ENCODE data around the gene GBF1. TPM values are rescaled to one million over a fixed set of nuclear protein-coding genes. Genes with fewer than 3 reads are reported as not detected.

GBF1 gene
- polyA plus RNA-seq, 1 donor from 2014 or later = 14.9 TPM

DNA sequence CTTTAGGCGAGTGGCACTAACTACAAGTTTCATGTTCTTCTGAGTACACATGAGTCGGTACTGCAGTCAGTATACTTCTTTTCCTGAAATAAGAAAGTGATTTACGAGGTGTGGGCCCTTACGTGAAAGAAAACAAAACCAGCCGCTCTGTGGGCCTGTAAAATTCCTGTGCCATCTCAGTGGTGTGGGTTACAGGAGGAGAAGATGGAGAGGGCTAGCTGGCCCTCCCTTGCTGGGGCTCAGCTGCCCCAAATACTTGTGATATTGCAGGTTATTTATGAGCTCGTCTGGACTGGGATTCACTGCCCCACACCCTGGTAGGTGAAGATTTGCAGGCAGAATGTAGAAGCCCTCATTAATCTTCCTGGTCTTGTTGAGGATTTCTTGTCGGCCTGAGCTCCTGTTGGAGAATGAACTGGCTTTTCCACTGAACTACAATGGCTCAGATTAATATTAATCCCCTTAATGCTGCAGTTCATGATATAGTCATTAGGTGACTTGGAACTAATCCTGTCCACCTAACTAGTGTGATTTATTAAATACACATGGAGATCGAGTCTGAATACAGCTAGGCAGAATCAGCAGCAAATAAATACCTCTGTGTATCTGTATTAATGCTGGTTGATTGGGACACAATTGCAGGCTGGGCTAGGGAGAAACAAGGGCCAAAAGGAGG lies 68.0 kb downstream of the GBF1 start:
- Histone ChIP-seq H3K4me3 (ENCODE audit: low read length) (no peak overlapping the region), H4K20me1 (ENCODE audit: insufficient read depth) (no peaks in the 10 kb centered on the region), H3F3A (ENCODE audit: insufficient read depth, low read length, poor library complexity, severe bottlenecking) (no peaks in the 10 kb centered on the region), H2AFZ (ENCODE audit: low read depth, low read length) (no peak overlapping the region), H3K79me2 (replicated peaks; ENCODE audit: insufficient read depth, low read length) (no peaks in the 10 kb centered on the region), H3K9ac (ENCODE audit: low read length) (no peak overlapping the region), H3K9me3 (ENCODE audit: low read length) (no peaks in the 10 kb centered on the region), H3K4me2 (ENCODE audit: low read length) (no peak overlapping the region), H3K9me2 (ENCODE audit: insufficient read depth, low read length) (no peaks in the 10 kb centered on the region), H3K27me3 (ENCODE audit: insufficient read depth, low read depth, low read length) (no peaks in the 10 kb centered on the region), H3K27ac (ENCODE audit: low read length) (no peak overlapping the region), H3K36me3 (ENCODE audit: insufficient read depth, low read length) (no peaks in the 10 kb centered on the region)
- TF ChIP-seq POLR2AphosphoS5 (IDR thresholded peaks at IDR 0.05) = no peak
- TF ChIP-seq SMC3 (conservative IDR thresholded peaks at IDR 0.05; ENCODE audit: poor library complexity) = no peak
- TF ChIP-seq RAD21 (conservative IDR thresholded peaks at IDR 0.05) = no peak
- TF ChIP-seq EZH2 (IDR thresholded peaks at IDR 0.05; ENCODE audit: borderline replicate concordance, insufficient read depth, low read length, poor library complexity, severe bottlenecking) = no peak
- TF ChIP-seq, protein P1, sequence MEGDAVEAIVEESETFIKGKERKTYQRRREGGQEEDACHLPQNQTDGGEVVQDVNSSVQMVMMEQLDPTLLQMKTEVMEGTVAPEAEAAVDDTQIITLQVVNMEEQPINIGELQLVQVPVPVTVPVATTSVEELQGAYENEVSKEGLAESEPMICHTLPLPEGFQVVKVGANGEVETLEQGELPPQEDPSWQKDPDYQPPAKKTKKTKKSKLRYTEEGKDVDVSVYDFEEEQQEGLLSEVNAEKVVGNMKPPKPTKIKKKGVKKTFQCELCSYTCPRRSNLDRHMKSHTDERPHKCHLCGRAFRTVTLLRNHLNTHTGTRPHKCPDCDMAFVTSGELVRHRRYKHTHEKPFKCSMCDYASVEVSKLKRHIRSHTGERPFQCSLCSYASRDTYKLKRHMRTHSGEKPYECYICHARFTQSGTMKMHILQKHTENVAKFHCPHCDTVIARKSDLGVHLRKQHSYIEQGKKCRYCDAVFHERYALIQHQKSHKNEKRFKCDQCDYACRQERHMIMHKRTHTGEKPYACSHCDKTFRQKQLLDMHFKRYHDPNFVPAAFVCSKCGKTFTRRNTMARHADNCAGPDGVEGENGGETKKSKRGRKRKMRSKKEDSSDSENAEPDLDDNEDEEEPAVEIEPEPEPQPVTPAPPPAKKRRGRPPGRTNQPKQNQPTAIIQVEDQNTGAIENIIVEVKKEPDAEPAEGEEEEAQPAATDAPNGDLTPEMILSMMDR (IDR thresholded peaks at IDR 0.05; ENCODE audit: poor library complexity, severe bottlenecking) = no peak
- no peak for TF ChIP-seq MXI1 (conservative IDR thresholded peaks at IDR 0.05; ENCODE audit: poor library complexity, severe bottlenecking)
- TF ChIP-seq TAF1 (IDR thresholded peaks at IDR 0.05; ENCODE audit: low read depth) = no peak
- TF ChIP-seq, protein P2, sequence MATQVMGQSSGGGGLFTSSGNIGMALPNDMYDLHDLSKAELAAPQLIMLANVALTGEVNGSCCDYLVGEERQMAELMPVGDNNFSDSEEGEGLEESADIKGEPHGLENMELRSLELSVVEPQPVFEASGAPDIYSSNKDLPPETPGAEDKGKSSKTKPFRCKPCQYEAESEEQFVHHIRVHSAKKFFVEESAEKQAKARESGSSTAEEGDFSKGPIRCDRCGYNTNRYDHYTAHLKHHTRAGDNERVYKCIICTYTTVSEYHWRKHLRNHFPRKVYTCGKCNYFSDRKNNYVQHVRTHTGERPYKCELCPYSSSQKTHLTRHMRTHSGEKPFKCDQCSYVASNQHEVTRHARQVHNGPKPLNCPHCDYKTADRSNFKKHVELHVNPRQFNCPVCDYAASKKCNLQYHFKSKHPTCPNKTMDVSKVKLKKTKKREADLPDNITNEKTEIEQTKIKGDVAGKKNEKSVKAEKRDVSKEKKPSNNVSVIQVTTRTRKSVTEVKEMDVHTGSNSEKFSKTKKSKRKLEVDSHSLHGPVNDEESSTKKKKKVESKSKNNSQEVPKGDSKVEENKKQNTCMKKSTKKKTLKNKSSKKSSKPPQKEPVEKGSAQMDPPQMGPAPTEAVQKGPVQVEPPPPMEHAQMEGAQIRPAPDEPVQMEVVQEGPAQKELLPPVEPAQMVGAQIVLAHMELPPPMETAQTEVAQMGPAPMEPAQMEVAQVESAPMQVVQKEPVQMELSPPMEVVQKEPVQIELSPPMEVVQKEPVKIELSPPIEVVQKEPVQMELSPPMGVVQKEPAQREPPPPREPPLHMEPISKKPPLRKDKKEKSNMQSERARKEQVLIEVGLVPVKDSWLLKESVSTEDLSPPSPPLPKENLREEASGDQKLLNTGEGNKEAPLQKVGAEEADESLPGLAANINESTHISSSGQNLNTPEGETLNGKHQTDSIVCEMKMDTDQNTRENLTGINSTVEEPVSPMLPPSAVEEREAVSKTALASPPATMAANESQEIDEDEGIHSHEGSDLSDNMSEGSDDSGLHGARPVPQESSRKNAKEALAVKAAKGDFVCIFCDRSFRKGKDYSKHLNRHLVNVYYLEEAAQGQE (IDR thresholded peaks at IDR 0.05; ENCODE audit: borderline replicate concordance) = no peak
- TF ChIP-seq EP300 (conservative IDR thresholded peaks at IDR 0.05; ENCODE audit: poor library complexity, severe bottlenecking) = no peak

DNA sequence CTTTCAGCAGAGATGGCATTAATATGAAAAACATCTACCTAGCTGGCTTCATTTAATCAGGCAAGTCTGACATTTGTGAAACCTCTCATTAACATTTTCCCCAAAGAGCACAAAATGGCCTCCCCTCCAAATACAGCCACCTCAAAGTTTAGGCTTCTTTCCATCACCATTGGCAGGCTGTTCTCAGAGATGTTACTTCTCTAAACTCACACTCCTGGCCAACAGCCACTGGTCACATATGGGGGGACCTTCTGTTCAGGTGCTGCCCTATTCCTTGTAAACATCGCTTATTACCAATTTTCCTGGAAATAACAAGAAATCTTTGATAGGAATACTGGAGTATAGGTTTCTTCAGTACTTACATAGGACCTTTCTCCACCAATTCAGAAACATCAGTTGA lies 69.5 kb downstream of the GBF1 start:
- H3F3A ChIP-seq (ENCODE audit: insufficient read depth, low read length, poor library complexity, severe bottlenecking) = no peaks in the 10 kb centered on the region
- H3K27ac ChIP-seq (ENCODE audit: low read length) = no peak overlapping the region
- no peak overlapping the region for H2AFZ ChIP-seq (ENCODE audit: low read depth, low read length)
- no peak for TF ChIP-seq RAD21 (conservative IDR thresholded peaks at IDR 0.05)
- no peak for TF ChIP-seq EP300 (conservative IDR thresholded peaks at IDR 0.05; ENCODE audit: poor library complexity, severe bottlenecking)
- no peak for TF ChIP-seq POLR2AphosphoS5 (IDR thresholded peaks at IDR 0.05)
- TF ChIP-seq EZH2 (IDR thresholded peaks at IDR 0.05; ENCODE audit: borderline replicate concordance, insufficient read depth, low read length, poor library complexity, severe bottlenecking) = no peak
- TF ChIP-seq, protein P2 (IDR thresholded peaks at IDR 0.05; ENCODE audit: borderline replicate concordance) = no peak
- no peak for TF ChIP-seq TAF1 (IDR thresholded peaks at IDR 0.05; ENCODE audit: low read depth)
- TF ChIP-seq MXI1 (conservative IDR thresholded peaks at IDR 0.05; ENCODE audit: poor library complexity, severe bottlenecking) = no peak
- no peak for TF ChIP-seq SMC3 (conservative IDR thresholded peaks at IDR 0.05; ENCODE audit: poor library complexity)
- TF ChIP-seq, protein P1 (IDR thresholded peaks at IDR 0.05; ENCODE audit: poor library complexity, severe bottlenecking) = no peak
- H3K27me3 ChIP-seq (ENCODE audit: insufficient read depth, low read depth, low read length) = no peaks in the 10 kb centered on the region
- no peaks in the 10 kb centered on the region for H3K9me2 ChIP-seq (ENCODE audit: insufficient read depth, low read length)
- H3K9ac ChIP-seq (ENCODE audit: low read length) = no peak overlapping the region
- no peaks in the 10 kb centered on the region for H3K9me3 ChIP-seq (ENCODE audit: low read length)
- H3K79me2 ChIP-seq (replicated peaks; ENCODE audit: insufficient read depth, low read length) = no peaks in the 10 kb centered on the region
- no peaks in the 10 kb centered on the region for H4K20me1 ChIP-seq (ENCODE audit: insufficient read depth)
- H3K4me3 ChIP-seq (ENCODE audit: low read length) = no peak overlapping the region
- no peaks in the 10 kb centered on the region for H3K36me3 ChIP-seq (ENCODE audit: insufficient read depth, low read length)
- no peak overlapping the region for H3K4me2 ChIP-seq (ENCODE audit: low read length)

All from neural cell (in vitro differentiated cells).